WTC11 (cell line): ENCODE data around the gene WDR19. TPM values are rescaled to one million over a fixed set of nuclear protein-coding genes. Genes with fewer than 3 reads are reported as not detected.

Experiments used
- ATAC-seq: fragments of 200-7000 bp; cut with Tn5 transposase; 2 replicates; pipeline ENCODE4 v1.10.0; 2021; ENCODE audit warnings: mild to moderate bottlenecking, moderate library complexity
- CTCF ChIA-PET: fragments of 300-600 bp; sonication (Branson Sonifier 250); formaldehyde crosslinking; loops from one replicate; lab custom pipeline; 2021; ENCODE audit warnings: antibody characterized with exemption; lab: Charles Lee
- POLR2A ChIA-PET: fragments of 350-600 bp; sonication (Branson Sonifier 250); formaldehyde crosslinking; loops from one replicate; lab custom pipeline; 2021; ENCODE audit warnings: antibody characterized with exemption; lab: Charles Lee
- DNase-seq: peaks from one replicate; pipeline ENCODE4 v3.0.0; 2021; ENCODE audit warnings: low spot score
- H3K27ac Mint-ChIP-seq: 2 replicates; pipeline ENCODE4 v1.8.0; 2021; ENCODE audit warnings: mixed read lengths
- H3K27me3 Mint-ChIP-seq: 2 replicates; pipeline ENCODE4 v1.8.0; 2021; ENCODE audit warnings: low read depth, mild to moderate bottlenecking, moderate library complexity, mixed read lengths
- H3K36me3 Mint-ChIP-seq: 2 replicates; pipeline ENCODE4 v1.8.0; 2021; ENCODE audit warnings: mixed read lengths
- H3K4me1 Mint-ChIP-seq: 2 replicates; pipeline ENCODE4 v1.8.0; 2022; ENCODE audit warnings: mixed read lengths
- H3K4me3 Mint-ChIP-seq: 2 replicates; pipeline ENCODE4 v1.8.0; 2021; ENCODE audit warnings: mild to moderate bottlenecking, moderate library complexity, mixed read lengths
- H3K9me3 Mint-ChIP-seq: 2 replicates; pipeline ENCODE4 v1.8.0; 2021; ENCODE audit warnings: mixed read lengths
- ETV6 ChIP-seq: sonication (generic); formaldehyde crosslinking; IDR thresholded peaks from 2 replicates; pipeline ENCODE4 v1.8.1; 2022; ENCODE audit warnings: mild to moderate bottlenecking, missing genetic modification reagents
- JUN ChIP-seq: sonication (generic); formaldehyde crosslinking; IDR thresholded peaks from 2 replicates; pipeline ENCODE4 v1.8.0; 2023; ENCODE audit warnings: mild to moderate bottlenecking, missing genetic modification reagents
- NFYB ChIP-seq: sonication (generic); formaldehyde crosslinking; conservative IDR thresholded peaks from 2 replicates; pipeline ENCODE4 v1.8.0; 2022; ENCODE audit warnings: low read depth, missing genetic modification reagents
- SOX15 ChIP-seq: fragments of 250-450 bp; sonication (Bioruptor Pico); IDR thresholded peaks from 2 replicates; pipeline ENCODE4 v1.9.0; 2021; ENCODE audit warnings: mild to moderate bottlenecking
- TEAD1 ChIP-seq: sonication (generic); formaldehyde crosslinking; IDR thresholded peaks from 2 replicates; pipeline ENCODE4 v1.8.0; 2022; ENCODE audit warnings: mild to moderate bottlenecking, missing genetic modification reagents
- TP53 ChIP-seq: sonication (generic); formaldehyde crosslinking; IDR thresholded peaks from 2 replicates; pipeline ENCODE4 v1.8.1; 2023; ENCODE audit warnings: mild to moderate bottlenecking, missing genetic modification reagents
- ZBTB21 ChIP-seq: sonication (generic); formaldehyde crosslinking; IDR thresholded peaks from 2 replicates; pipeline ENCODE4 v1.8.1; 2023; ENCODE audit warnings: mild to moderate bottlenecking, missing genetic modification reagents, borderline replicate concordance
- ZNF219 ChIP-seq: sonication (generic); formaldehyde crosslinking; IDR thresholded peaks from 2 replicates; pipeline ENCODE4 v1.8.0; 2023; ENCODE audit warnings: missing genetic modification reagents, mild to moderate bottlenecking, borderline replicate concordance
- ZNF232 ChIP-seq: sonication (generic); formaldehyde crosslinking; IDR thresholded peaks from 2 replicates; pipeline ENCODE4 v1.8.0; 2022; ENCODE audit warnings: mild to moderate bottlenecking, missing genetic modification reagents
- ZNF416 ChIP-seq: fragments of 250-450 bp; sonication (Bioruptor Pico); IDR thresholded peaks from 2 replicates; pipeline ENCODE4 v1.9.0; 2021; ENCODE audit warnings: mild to moderate bottlenecking, inconsistent platforms
- total RNA-seq: library from RNA; stranded (reverse); gene quantifications from 3 replicates; pipeline ENCODE4 v1.2.3, GENCODE V29; 2021
- TF ChIP-seq, protein P1 (sequence below): fragments of 250-450 bp; sonication (Bioruptor Pico); IDR thresholded peaks from 2 replicates; pipeline ENCODE4 v1.9.0; 2021; ENCODE audit warnings: mild to moderate bottlenecking, borderline replicate concordance
- TF ChIP-seq, protein P2 (sequence below): fragments of 250-450 bp; sonication (Bioruptor Pico); IDR thresholded peaks from 2 replicates; pipeline ENCODE4 v1.9.0; 2021; ENCODE audit warnings: mild to moderate bottlenecking
- TF ChIP-seq, protein P3 (sequence below): sonication (generic); formaldehyde crosslinking; IDR thresholded peaks from 2 replicates; pipeline ENCODE4 v1.8.1; 2023; ENCODE audit warnings: mild to moderate bottlenecking, missing genetic modification reagents, borderline replicate concordance
- TF ChIP-seq, protein P4 (sequence below): sonication (generic); formaldehyde crosslinking; IDR thresholded peaks from 2 replicates; pipeline ENCODE4 v1.8.0; 2022; ENCODE audit warnings: missing genetic modification reagents
- TF ChIP-seq, protein P5 (sequence below): sonication (generic); formaldehyde crosslinking; IDR thresholded peaks from 2 replicates; pipeline ENCODE4 v1.8.1; 2022; ENCODE audit warnings: mild to moderate bottlenecking, missing genetic modification reagents, moderate library complexity, borderline replicate concordance

WDR19 gene
- total RNA-seq, 1 experiment from 2014 or later, result 23.3 TPM

DNA sequence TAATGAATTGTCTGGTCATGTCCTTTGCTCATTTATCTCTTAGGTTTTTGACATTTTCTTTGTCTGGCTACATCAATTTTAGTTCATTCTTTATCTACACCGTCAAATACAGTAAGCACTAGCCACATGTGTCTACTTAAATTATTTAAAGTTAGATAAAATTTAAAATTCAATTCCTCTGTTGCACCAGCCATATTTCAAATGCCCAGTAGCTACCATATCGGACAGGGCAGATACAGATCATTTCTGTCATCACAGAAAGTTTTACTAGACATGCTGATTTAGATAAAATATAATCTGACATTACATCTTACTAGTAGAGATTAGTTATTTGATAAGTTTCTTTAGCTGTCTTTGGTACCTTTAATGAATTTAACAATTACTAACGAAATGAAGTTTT is 61.1 kb downstream of the WDR19 start:
- DNase-seq (no peak), ATAC-seq (no peak)

More for the DNA sequence above, 61.1 kb downstream of the WDR19 start:
- POLR2A ChIA-PET, result no interaction called here
- H3K9me3 Mint-ChIP-seq, result peaks cover 25% of the 10 kb centered on the region
- no peaks in the 10 kb centered on the region for H3K4me1 Mint-ChIP-seq
- no peak overlapping the region for H3K4me3 Mint-ChIP-seq
- CTCF ChIA-PET, result no interaction called here
- peaks cover 37% of the 10 kb centered on the region for H3K36me3 Mint-ChIP-seq
- TF ChIP-seq, protein P1, sequence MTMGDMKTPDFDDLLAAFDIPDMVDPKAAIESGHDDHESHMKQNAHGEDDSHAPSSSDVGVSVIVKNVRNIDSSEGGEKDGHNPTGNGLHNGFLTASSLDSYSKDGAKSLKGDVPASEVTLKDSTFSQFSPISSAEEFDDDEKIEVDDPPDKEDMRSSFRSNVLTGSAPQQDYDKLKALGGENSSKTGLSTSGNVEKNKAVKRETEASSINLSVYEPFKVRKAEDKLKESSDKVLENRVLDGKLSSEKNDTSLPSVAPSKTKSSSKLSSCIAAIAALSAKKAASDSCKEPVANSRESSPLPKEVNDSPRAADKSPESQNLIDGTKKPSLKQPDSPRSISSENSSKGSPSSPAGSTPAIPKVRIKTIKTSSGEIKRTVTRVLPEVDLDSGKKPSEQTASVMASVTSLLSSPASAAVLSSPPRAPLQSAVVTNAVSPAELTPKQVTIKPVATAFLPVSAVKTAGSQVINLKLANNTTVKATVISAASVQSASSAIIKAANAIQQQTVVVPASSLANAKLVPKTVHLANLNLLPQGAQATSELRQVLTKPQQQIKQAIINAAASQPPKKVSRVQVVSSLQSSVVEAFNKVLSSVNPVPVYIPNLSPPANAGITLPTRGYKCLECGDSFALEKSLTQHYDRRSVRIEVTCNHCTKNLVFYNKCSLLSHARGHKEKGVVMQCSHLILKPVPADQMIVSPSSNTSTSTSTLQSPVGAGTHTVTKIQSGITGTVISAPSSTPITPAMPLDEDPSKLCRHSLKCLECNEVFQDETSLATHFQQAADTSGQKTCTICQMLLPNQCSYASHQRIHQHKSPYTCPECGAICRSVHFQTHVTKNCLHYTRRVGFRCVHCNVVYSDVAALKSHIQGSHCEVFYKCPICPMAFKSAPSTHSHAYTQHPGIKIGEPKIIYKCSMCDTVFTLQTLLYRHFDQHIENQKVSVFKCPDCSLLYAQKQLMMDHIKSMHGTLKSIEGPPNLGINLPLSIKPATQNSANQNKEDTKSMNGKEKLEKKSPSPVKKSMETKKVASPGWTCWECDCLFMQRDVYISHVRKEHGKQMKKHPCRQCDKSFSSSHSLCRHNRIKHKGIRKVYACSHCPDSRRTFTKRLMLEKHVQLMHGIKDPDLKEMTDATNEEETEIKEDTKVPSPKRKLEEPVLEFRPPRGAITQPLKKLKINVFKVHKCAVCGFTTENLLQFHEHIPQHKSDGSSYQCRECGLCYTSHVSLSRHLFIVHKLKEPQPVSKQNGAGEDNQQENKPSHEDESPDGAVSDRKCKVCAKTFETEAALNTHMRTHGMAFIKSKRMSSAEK (CRISPR knock-in tag), result no peak
- TF ChIP-seq, protein P2, sequence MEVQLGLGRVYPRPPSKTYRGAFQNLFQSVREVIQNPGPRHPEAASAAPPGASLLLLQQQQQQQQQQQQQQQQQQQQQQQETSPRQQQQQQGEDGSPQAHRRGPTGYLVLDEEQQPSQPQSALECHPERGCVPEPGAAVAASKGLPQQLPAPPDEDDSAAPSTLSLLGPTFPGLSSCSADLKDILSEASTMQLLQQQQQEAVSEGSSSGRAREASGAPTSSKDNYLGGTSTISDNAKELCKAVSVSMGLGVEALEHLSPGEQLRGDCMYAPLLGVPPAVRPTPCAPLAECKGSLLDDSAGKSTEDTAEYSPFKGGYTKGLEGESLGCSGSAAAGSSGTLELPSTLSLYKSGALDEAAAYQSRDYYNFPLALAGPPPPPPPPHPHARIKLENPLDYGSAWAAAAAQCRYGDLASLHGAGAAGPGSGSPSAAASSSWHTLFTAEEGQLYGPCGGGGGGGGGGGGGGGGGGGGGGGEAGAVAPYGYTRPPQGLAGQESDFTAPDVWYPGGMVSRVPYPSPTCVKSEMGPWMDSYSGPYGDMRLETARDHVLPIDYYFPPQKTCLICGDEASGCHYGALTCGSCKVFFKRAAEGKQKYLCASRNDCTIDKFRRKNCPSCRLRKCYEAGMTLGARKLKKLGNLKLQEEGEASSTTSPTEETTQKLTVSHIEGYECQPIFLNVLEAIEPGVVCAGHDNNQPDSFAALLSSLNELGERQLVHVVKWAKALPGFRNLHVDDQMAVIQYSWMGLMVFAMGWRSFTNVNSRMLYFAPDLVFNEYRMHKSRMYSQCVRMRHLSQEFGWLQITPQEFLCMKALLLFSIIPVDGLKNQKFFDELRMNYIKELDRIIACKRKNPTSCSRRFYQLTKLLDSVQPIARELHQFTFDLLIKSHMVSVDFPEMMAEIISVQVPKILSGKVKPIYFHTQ (CRISPR knock-in tag), result no peak
- TF ChIP-seq TP53 (no peak), NFYB (no peak), TEAD1 (CRISPR knock-in tag) (no peak), ZNF232 (CRISPR knock-in tag) (no peak), JUN (CRISPR knock-in tag) (no peak), ETV6 (CRISPR knock-in tag) (no peak), SOX15 (CRISPR knock-in tag) (no peak), ZBTB21 (CRISPR knock-in tag) (no peak), ZNF219 (CRISPR knock-in tag) (no peak), ZNF416 (no peak)
- TF ChIP-seq, protein P3, sequence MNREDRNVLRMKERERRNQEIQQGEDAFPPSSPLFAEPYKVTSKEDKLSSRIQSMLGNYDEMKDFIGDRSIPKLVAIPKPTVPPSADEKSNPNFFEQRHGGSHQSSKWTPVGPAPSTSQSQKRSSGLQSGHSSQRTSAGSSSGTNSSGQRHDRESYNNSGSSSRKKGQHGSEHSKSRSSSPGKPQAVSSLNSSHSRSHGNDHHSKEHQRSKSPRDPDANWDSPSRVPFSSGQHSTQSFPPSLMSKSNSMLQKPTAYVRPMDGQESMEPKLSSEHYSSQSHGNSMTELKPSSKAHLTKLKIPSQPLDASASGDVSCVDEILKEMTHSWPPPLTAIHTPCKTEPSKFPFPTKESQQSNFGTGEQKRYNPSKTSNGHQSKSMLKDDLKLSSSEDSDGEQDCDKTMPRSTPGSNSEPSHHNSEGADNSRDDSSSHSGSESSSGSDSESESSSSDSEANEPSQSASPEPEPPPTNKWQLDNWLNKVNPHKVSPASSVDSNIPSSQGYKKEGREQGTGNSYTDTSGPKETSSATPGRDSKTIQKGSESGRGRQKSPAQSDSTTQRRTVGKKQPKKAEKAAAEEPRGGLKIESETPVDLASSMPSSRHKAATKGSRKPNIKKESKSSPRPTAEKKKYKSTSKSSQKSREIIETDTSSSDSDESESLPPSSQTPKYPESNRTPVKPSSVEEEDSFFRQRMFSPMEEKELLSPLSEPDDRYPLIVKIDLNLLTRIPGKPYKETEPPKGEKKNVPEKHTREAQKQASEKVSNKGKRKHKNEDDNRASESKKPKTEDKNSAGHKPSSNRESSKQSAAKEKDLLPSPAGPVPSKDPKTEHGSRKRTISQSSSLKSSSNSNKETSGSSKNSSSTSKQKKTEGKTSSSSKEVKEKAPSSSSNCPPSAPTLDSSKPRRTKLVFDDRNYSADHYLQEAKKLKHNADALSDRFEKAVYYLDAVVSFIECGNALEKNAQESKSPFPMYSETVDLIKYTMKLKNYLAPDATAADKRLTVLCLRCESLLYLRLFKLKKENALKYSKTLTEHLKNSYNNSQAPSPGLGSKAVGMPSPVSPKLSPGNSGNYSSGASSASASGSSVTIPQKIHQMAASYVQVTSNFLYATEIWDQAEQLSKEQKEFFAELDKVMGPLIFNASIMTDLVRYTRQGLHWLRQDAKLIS (CRISPR knock-in tag), result no peak
- TF ChIP-seq, protein P4, sequence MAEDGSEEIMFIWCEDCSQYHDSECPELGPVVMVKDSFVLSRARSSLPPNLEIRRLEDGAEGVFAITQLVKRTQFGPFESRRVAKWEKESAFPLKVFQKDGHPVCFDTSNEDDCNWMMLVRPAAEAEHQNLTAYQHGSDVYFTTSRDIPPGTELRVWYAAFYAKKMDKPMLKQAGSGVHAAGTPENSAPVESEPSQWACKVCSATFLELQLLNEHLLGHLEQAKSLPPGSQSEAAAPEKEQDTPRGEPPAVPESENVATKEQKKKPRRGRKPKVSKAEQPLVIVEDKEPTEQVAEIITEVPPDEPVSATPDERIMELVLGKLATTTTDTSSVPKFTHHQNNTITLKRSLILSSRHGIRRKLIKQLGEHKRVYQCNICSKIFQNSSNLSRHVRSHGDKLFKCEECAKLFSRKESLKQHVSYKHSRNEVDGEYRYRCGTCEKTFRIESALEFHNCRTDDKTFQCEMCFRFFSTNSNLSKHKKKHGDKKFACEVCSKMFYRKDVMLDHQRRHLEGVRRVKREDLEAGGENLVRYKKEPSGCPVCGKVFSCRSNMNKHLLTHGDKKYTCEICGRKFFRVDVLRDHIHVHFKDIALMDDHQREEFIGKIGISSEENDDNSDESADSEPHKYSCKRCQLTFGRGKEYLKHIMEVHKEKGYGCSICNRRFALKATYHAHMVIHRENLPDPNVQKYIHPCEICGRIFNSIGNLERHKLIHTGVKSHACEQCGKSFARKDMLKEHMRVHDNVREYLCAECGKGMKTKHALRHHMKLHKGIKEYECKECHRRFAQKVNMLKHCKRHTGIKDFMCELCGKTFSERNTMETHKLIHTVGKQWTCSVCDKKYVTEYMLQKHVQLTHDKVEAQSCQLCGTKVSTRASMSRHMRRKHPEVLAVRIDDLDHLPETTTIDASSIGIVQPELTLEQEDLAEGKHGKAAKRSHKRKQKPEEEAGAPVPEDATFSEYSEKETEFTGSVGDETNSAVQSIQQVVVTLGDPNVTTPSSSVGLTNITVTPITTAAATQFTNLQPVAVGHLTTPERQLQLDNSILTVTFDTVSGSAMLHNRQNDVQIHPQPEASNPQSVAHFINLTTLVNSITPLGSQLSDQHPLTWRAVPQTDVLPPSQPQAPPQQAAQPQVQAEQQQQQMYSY, result no peak
- TF ChIP-seq, protein P5, sequence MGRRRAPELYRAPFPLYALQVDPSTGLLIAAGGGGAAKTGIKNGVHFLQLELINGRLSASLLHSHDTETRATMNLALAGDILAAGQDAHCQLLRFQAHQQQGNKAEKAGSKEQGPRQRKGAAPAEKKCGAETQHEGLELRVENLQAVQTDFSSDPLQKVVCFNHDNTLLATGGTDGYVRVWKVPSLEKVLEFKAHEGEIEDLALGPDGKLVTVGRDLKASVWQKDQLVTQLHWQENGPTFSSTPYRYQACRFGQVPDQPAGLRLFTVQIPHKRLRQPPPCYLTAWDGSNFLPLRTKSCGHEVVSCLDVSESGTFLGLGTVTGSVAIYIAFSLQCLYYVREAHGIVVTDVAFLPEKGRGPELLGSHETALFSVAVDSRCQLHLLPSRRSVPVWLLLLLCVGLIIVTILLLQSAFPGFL (CRISPR knock-in tag), result no peak
- H3K27ac Mint-ChIP-seq, result no peak overlapping the region
- no peaks in the 10 kb centered on the region for H3K27me3 Mint-ChIP-seq
